ENCODE results near the gene PDXP.

DNA sequence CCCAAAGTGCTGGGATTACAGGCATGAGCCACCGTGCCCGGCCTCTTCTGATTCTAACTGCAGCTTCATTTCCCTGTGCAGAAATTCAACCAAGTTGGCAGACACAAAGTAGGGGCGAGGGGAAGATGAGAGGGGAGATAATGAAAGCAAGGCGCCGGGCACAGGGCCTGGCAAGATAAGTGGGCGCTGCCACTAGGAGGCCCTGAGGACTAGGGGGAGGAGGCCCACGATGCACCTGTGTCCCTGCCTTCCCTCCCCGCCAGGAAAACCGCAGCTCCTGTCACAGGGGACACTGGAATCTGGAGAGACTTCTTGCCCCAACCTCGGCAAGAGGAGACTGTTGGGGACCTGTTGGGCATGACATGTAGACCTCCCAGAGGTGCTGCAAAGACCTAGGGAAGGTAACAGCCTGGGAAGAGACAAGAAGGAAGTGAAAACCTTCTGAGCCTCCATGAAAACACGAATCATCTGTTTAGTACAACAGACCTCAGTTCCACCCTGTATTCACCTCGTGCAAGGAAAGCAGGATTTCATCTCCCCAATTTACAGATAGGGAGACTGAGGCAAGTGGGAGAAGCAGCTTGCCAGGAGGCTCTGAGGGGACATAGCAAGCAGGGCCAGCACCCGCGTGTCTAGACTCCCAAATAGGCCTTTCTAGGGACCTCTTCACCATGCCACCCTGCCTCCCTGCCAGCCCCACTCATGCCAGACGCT lies 13.8 kb downstream of the PDXP start:
- TF ChIP-seq, protein P1, sequence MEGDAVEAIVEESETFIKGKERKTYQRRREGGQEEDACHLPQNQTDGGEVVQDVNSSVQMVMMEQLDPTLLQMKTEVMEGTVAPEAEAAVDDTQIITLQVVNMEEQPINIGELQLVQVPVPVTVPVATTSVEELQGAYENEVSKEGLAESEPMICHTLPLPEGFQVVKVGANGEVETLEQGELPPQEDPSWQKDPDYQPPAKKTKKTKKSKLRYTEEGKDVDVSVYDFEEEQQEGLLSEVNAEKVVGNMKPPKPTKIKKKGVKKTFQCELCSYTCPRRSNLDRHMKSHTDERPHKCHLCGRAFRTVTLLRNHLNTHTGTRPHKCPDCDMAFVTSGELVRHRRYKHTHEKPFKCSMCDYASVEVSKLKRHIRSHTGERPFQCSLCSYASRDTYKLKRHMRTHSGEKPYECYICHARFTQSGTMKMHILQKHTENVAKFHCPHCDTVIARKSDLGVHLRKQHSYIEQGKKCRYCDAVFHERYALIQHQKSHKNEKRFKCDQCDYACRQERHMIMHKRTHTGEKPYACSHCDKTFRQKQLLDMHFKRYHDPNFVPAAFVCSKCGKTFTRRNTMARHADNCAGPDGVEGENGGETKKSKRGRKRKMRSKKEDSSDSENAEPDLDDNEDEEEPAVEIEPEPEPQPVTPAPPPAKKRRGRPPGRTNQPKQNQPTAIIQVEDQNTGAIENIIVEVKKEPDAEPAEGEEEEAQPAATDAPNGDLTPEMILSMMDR (IDR thresholded peaks at IDR 0.05; ENCODE audit: low read length), result peak; percentile 36
- no peak for TF ChIP-seq EZH2 (optimal IDR thresholded peaks at IDR 0.05; ENCODE audit: low read depth, low read length)
